Measurements from ENCODE around the gene WDR38.

- TF ChIP-seq CTCF (IDR thresholded peaks at IDR 0.05; ENCODE audit: low read depth, low read length, poor library complexity, severe bottlenecking) = no peak
- TF ChIP-seq EZH2phosphoT487 (IDR thresholded peaks at IDR 0.05; ENCODE audit: borderline replicate concordance, low read length) = no peak
Observed at GRCh38 chr9:124906966-124907365, 53.7 kb downstream of the WDR38 start.
